HepG2 (cell line): ENCODE data around the gene PRKG1. TPM values are rescaled to one million over a fixed set of nuclear protein-coding genes. Genes with fewer than 3 reads are reported as not detected.

Experiments
- DMAP1 ChIP-seq: IDR thresholded peaks from 2 replicates; pipeline ENCODE4 v1.6.1; 2016
- HNF4G ChIP-seq, 2 experiments: sonication (generic) in 1 of 2; formaldehyde crosslinking in 1 of 2; IDR thresholded peaks; 2 replicates each; pipeline versions ENCODE4 v1.4.0 to v1.6.1; 2011 to 2020; ENCODE audit warnings: borderline replicate concordance in 2 of 2, low read depth in 2 of 2, mild to moderate bottlenecking in 2 of 2, low read length in 1 of 2, missing genetic modification reagents in 1 of 2, moderate library complexity in 1 of 2
- HOXA3 ChIP-seq: sonication (generic); formaldehyde crosslinking; IDR thresholded peaks from 2 replicates; pipeline ENCODE4 v1.5.0; 2020; ENCODE audit warnings: missing genetic modification reagents
- PAWR ChIP-seq: sonication (generic); formaldehyde crosslinking; IDR thresholded peaks from 2 replicates; pipeline ENCODE4 v1.4.0; 2020; ENCODE audit warnings: missing genetic modification reagents, mild to moderate bottlenecking, borderline replicate concordance
- PHF8 ChIP-seq: sonication (generic); formaldehyde crosslinking; IDR thresholded peaks from 2 replicates; pipeline ENCODE4 v1.5.0; 2020; ENCODE audit warnings: missing genetic modification reagents
- YEATS4 ChIP-seq: sonication (generic); formaldehyde crosslinking; IDR thresholded peaks from 2 replicates; pipeline ENCODE4 v1.4.0; 2020; ENCODE audit warnings: missing genetic modification reagents, borderline replicate concordance
- ZNF75D ChIP-seq: sonication (generic); formaldehyde crosslinking; IDR thresholded peaks from 2 replicates; pipeline ENCODE4 v1.8.1; 2023; ENCODE audit warnings: missing genetic modification reagents, mild to moderate bottlenecking, borderline replicate concordance
- ZNF777 ChIP-seq: sonication (generic); formaldehyde crosslinking; IDR thresholded peaks from 2 replicates; pipeline ENCODE4 v1.4.0; 2020; ENCODE audit warnings: missing genetic modification reagents
- ZNF780A ChIP-seq: sonication (generic); formaldehyde crosslinking; IDR thresholded peaks from 2 replicates; pipeline ENCODE4 v1.8.0; 2022; ENCODE audit warnings: mild to moderate bottlenecking, missing genetic modification reagents, moderate library complexity
- ZNF781 ChIP-seq: sonication (generic); formaldehyde crosslinking; IDR thresholded peaks from 2 replicates; pipeline ENCODE4 v1.5.1; 2020; ENCODE audit warnings: borderline replicate concordance, mild to moderate bottlenecking, missing genetic modification reagents; ENCODE audit errors: not compliant biosample characterization
- ZSCAN31 ChIP-seq: sonication (generic); formaldehyde crosslinking; IDR thresholded peaks from 2 replicates; pipeline ENCODE4 v1.5.0; 2020; ENCODE audit warnings: low read depth, mild to moderate bottlenecking, missing genetic modification reagents
- polyA plus RNA-seq, 8 experiments: library from polyadenylated mRNA; depleted of rRNA in 3 of 8; stranded (reverse) in 7 of 8; unstranded in 1 of 8; fragments of >200 nt; fragmentation: Illumina TruSeq in 4 of 8; extraction: Trizol in 4 of 8; gene quantifications; 2 replicates each; pipeline versions ENCODE4 v1.2.1 to v1.2.3, GENCODE V29; 2011 to 2016; ENCODE audit warnings: low read depth in 4 of 8, missing spikeins in 1 of 8, mixed read lengths in 1 of 8; ENCODE audit not compliant: insufficient read depth in 1 of 8
- total RNA-seq, 5 experiments: library from RNA; depleted of rRNA; stranded (reverse); fragments of >200 nt; fragmentation: Illumina TruSeq; extraction: Trizol; gene quantifications; 2 replicates each; pipeline ENCODE4 v1.2.3, GENCODE V29; 2016; ENCODE audit warnings: low read depth in 1 of 5
- TF ChIP-seq, protein P1 (sequence below): IDR thresholded peaks from 2 replicates; pipeline ENCODE4 v1.6.1; 2018; ENCODE audit warnings: missing genetic modification reagents
- TF ChIP-seq, protein P2 (sequence below): sonication (generic); formaldehyde crosslinking; IDR thresholded peaks from 2 replicates; pipeline ENCODE4 v1.4.0; 2020; ENCODE audit warnings: missing genetic modification reagents, borderline replicate concordance
- TF ChIP-seq, protein P3 (sequence below): sonication (generic); formaldehyde crosslinking; IDR thresholded peaks from 2 replicates; pipeline ENCODE4 v1.4.0; 2020; ENCODE audit warnings: missing genetic modification reagents, borderline replicate concordance
- TF ChIP-seq, protein P4 (sequence below): sonication (generic); formaldehyde crosslinking; IDR thresholded peaks from 2 replicates; pipeline ENCODE4 v1.5.0; 2020; ENCODE audit warnings: mild to moderate bottlenecking, missing genetic modification reagents, moderate library complexity
- TF ChIP-seq, protein P5 (sequence below): sonication (generic); formaldehyde crosslinking; IDR thresholded peaks from 2 replicates; pipeline ENCODE4 v1.5.1; 2020; ENCODE audit warnings: mild to moderate bottlenecking, missing genetic modification reagents, borderline replicate concordance
- TF ChIP-seq, protein P6 (sequence below): IDR thresholded peaks from 2 replicates; pipeline ENCODE4 v1.6.1; 2016; ENCODE audit warnings: missing biosample characterization, missing genetic modification reagents, low read depth

Gene PRKG1
- total and polyA plus RNA-seq, 2 of the 13 experiments (the other 11 are each of a cell fraction or from before 2014, with no cell fraction given) = 0.01 TPM; not detected in 1

DNA sequence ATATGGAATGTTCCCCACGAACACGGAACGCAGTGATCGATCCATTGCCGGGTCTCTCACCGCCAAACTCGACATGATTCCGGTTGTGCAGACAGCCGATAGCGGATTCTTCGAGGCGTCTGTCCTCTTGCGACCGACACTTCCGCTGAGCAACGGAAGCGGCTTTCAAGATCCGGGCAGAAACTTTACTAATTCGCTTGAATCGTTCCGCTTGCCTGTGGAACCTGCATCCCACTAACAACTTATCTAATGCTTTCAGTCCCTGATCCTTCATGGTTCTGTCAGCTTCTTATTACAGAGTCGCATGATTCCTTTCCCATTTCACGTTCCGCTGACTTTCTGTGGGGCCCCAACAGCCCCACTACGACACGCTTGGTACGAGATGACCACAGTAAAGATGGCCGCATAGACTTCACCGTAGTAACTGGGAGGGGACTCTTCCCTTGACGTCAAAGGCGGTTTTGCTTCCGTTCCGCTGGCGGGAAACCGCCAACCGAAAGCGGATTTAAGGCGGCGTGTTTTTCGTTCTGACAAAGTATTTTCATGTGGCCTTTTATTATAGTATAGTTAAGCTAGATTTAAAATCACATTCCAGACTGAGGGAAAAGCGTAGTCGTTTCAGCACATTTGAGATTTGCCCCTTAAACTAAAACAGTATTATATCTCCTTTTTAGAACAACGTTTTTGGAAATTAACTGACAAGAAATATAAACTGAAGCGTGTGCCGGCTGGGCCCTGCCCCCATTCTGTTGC is 625.4 kb downstream of the PRKG1 start, which contains the start of gene CSTF2T (continued):
- TF ChIP-seq, protein P1, sequence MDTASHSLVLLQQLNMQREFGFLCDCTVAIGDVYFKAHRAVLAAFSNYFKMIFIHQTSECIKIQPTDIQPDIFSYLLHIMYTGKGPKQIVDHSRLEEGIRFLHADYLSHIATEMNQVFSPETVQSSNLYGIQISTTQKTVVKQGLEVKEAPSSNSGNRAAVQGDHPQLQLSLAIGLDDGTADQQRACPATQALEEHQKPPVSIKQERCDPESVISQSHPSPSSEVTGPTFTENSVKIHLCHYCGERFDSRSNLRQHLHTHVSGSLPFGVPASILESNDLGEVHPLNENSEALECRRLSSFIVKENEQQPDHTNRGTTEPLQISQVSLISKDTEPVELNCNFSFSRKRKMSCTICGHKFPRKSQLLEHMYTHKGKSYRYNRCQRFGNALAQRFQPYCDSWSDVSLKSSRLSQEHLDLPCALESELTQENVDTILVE (CRISPR knock-in tag) = no peak
- TF ChIP-seq PHF8 (CRISPR knock-in tag) = peak; percentile 83
- peak; percentile 32 for TF ChIP-seq ZNF781 (CRISPR knock-in tag)
- TF ChIP-seq PAWR (CRISPR knock-in tag) = no peak
- TF ChIP-seq, protein P2, sequence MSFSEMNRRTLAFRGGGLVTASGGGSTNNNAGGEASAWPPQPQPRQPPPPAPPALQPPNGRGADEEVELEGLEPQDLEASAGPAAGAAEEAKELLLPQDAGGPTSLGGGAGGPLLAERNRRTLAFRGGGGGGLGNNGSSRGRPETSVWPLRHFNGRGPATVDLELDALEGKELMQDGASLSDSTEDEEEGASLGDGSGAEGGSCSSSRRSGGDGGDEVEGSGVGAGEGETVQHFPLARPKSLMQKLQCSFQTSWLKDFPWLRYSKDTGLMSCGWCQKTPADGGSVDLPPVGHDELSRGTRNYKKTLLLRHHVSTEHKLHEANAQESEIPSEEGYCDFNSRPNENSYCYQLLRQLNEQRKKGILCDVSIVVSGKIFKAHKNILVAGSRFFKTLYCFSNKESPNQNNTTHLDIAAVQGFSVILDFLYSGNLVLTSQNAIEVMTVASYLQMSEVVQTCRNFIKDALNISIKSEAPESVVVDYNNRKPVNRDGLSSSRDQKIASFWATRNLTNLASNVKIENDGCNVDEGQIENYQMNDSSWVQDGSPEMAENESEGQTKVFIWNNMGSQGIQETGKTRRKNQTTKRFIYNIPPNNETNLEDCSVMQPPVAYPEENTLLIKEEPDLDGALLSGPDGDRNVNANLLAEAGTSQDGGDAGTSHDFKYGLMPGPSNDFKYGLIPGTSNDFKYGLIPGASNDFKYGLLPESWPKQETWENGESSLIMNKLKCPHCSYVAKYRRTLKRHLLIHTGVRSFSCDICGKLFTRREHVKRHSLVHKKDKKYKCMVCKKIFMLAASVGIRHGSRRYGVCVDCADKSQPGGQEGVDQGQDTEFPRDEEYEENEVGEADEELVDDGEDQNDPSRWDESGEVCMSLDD (CRISPR knock-in tag) = no peak
- TF ChIP-seq ZNF777 (CRISPR knock-in tag) = no peak
- peak; percentile 96 for TF ChIP-seq HOXA3 (CRISPR knock-in tag)
- TF ChIP-seq, protein P3, sequence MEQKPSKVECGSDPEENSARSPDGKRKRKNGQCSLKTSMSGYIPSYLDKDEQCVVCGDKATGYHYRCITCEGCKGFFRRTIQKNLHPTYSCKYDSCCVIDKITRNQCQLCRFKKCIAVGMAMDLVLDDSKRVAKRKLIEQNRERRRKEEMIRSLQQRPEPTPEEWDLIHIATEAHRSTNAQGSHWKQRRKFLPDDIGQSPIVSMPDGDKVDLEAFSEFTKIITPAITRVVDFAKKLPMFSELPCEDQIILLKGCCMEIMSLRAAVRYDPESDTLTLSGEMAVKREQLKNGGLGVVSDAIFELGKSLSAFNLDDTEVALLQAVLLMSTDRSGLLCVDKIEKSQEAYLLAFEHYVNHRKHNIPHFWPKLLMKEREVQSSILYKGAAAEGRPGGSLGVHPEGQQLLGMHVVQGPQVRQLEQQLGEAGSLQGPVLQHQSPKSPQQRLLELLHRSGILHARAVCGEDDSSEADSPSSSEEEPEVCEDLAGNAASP = no peak
- TF ChIP-seq HNF4G (IDR thresholded peaks at IDR 0.05; ENCODE audit: borderline replicate concordance, low read depth, low read length) = no peak
- TF ChIP-seq HNF4G (CRISPR knock-in tag; IDR thresholded peaks at IDR 0.05; ENCODE audit: borderline replicate concordance, low read depth) = no peak
- TF ChIP-seq, protein P4, sequence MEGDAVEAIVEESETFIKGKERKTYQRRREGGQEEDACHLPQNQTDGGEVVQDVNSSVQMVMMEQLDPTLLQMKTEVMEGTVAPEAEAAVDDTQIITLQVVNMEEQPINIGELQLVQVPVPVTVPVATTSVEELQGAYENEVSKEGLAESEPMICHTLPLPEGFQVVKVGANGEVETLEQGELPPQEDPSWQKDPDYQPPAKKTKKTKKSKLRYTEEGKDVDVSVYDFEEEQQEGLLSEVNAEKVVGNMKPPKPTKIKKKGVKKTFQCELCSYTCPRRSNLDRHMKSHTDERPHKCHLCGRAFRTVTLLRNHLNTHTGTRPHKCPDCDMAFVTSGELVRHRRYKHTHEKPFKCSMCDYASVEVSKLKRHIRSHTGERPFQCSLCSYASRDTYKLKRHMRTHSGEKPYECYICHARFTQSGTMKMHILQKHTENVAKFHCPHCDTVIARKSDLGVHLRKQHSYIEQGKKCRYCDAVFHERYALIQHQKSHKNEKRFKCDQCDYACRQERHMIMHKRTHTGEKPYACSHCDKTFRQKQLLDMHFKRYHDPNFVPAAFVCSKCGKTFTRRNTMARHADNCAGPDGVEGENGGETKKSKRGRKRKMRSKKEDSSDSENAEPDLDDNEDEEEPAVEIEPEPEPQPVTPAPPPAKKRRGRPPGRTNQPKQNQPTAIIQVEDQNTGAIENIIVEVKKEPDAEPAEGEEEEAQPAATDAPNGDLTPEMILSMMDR (CRISPR knock-in tag) = no peak
- TF ChIP-seq ZNF780A (CRISPR knock-in tag) = no peak
- TF ChIP-seq ZNF75D = no peak
- TF ChIP-seq, protein P5, sequence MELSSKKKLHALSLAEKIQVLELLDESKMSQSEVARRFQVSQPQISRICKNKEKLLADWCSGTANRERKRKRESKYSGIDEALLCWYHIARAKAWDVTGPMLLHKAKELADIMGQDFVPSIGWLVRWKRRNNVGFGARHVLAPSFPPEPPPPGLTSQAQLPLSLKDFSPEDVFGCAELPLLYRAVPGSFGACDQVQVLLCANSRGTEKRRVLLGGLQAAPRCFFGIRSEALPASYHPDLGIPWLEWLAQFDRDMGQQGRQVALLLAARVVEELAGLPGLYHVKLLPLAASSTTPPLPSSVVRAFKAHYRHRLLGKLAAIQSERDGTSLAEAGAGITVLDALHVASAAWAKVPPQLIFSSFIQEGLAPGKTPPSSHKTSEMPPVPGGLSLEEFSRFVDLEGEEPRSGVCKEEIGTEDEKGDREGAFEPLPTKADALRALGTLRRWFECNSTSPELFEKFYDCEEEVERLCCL = 0 out of 2 replicates have a peak, but pooled peaks have one; percentile 35
- no peak for TF ChIP-seq ZSCAN31 (CRISPR knock-in tag)
- TF ChIP-seq, protein P6, sequence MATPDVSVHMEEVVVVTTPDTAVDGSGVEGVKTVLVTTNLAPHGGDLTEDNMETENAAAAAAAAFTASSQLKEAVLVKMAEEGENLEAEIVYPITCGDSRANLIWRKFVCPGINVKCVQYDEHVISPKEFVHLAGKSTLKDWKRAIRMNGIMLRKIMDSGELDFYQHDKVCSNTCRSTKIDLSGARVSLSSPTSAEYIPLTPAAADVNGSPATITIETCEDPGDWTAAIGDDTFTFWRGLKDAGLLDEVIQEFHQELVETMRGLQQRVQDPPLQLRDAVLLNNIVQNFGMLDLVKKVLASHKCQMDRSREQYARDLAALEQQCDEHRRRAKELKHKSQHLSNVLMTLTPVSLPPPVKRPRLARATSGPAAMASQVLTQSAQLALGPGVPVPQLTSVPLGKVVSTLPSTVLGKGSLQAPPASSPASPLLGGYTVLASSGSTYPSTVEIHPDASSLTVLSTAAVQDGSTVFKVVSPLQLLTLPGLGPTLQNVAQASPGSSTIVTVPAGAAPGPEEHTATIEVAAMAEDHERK (CRISPR knock-in tag) = no peak
- TF ChIP-seq DMAP1 (CRISPR knock-in tag) = peak; percentile 38; the same call in 1 of the 2 replicates
- peak; percentile 36 for TF ChIP-seq YEATS4 (CRISPR knock-in tag)
